K562 (cell line): ENCODE results near the gene PRTN3. TPM values are rescaled to one million over a fixed set of nuclear protein-coding genes. Genes with fewer than 3 reads are reported as not detected.
A peak's percentile ranks its signal among the peaks of the same experiment; 100 is the strongest.

Experiments used
- BACH1 ChIP-seq: fragments of 200-800 bp; sonication (Bioruptor generic); IDR thresholded peaks from 2 replicates; pipeline ENCODE4 v1.6.1; 2016; ENCODE audit warnings: missing genetic modification characterization, missing compliant biosample characterization
- FOXA1 ChIP-seq: fragments of 450-650 bp; IDR thresholded peaks from 2 replicates; pipeline ENCODE4 v1.6.1; 2016; ENCODE audit warnings: mild to moderate bottlenecking, borderline replicate concordance
- GATAD2A ChIP-seq: fragments of 450-650 bp; IDR thresholded peaks from 2 replicates; pipeline ENCODE4 v1.6.1; 2017
- KDM5B ChIP-seq: fragments of 200-600 bp; sonication (generic); IDR thresholded peaks from 2 replicates; pipeline ENCODE4 v1.6.1; 2012; ENCODE audit warnings: low read depth, mild to moderate bottlenecking, moderate library complexity, low read length, control low read depth, inconsistent platforms; ENCODE audit not compliant: insufficient replicate concordance
- MBD2 ChIP-seq: sonication (generic); IDR thresholded peaks from 2 replicates; pipeline ENCODE4 v1.6.1; 2016; ENCODE audit warnings: low read depth, borderline replicate concordance
- MCM2 ChIP-seq: fragments of 450-650 bp; IDR thresholded peaks from 2 replicates; pipeline ENCODE4 v1.6.1; 2017; ENCODE audit warnings: low read depth, mild to moderate bottlenecking
- MECOM ChIP-seq: fragments of 250-450 bp; sonication (Bioruptor Pico); IDR thresholded peaks from 2 replicates; pipeline ENCODE4 v1.8.0; 2022; ENCODE audit warnings: inconsistent platforms
- NFE2L1 ChIP-seq: fragments of 450-650 bp; IDR thresholded peaks from 2 replicates; pipeline ENCODE4 v1.6.1; 2016; ENCODE audit warnings: missing genetic modification characterization, low read depth, mild to moderate bottlenecking, missing compliant biosample characterization, moderate library complexity, borderline replicate concordance
- POLR2B ChIP-seq: fragments of 450-650 bp; IDR thresholded peaks from 2 replicates; pipeline ENCODE4 v1.6.1; 2018; ENCODE audit warnings: low read depth; ENCODE audit not compliant: partially characterized antibody
- POLR2G ChIP-seq: fragments of 200-400 bp; formaldehyde crosslinking; IDR thresholded peaks from 2 replicates; pipeline ENCODE4 v1.6.1; 2017; ENCODE audit warnings: low read depth, mild to moderate bottlenecking, antibody characterized with exemption, low read length, moderate library complexity
- RBM17 ChIP-seq: fragments of 200-400 bp; formaldehyde crosslinking; IDR thresholded peaks from 2 replicates; pipeline ENCODE4 v1.6.1; 2017; ENCODE audit warnings: low read depth, mild to moderate bottlenecking, low read length, borderline replicate concordance
- RBM22 ChIP-seq: fragments of 200-400 bp; formaldehyde crosslinking; IDR thresholded peaks from 2 replicates; pipeline ENCODE4 v1.6.1; 2018; ENCODE audit warnings: low read length, low read depth; ENCODE audit not compliant: poor library complexity, severe bottlenecking
- RUNX1 ChIP-seq: sonication (generic); IDR thresholded peaks from 2 replicates; pipeline ENCODE4 v1.6.1; 2016; ENCODE audit warnings: antibody characterized with exemption, low read depth
- SREBF1 ChIP-seq: fragments of 150-350 bp; IDR thresholded peaks from 2 replicates; pipeline ENCODE4 v1.6.1; 2014; ENCODE audit warnings: antibody characterized with exemption, low read depth, low read length, borderline replicate concordance
- TEAD1 ChIP-seq, 2 experiments: fragments of 450-650 bp in 1 of 2; sonication (generic) in 1 of 2; formaldehyde crosslinking; IDR thresholded peaks; 2 replicates each; pipeline versions ENCODE4 v1.4.0 to v1.8.0; 2020 to 2022; ENCODE audit warnings: mild to moderate bottlenecking in 2 of 2, missing genetic modification reagents in 1 of 2
- TEAD2 ChIP-seq: fragments of 450-650 bp; IDR thresholded peaks from 2 replicates; pipeline ENCODE4 v1.6.1; 2016; ENCODE audit warnings: missing genetic modification characterization, control low read depth, missing compliant biosample characterization
- ZNF395 ChIP-seq: fragments of 200-800 bp; sonication (Bioruptor generic); IDR thresholded peaks from 2 replicates; pipeline ENCODE4 v1.6.1; 2017; ENCODE audit warnings: missing genetic modification characterization, missing compliant biosample characterization
- ZNF511 ChIP-seq: sonication (generic); formaldehyde crosslinking; IDR thresholded peaks from 2 replicates; pipeline ENCODE4 v1.8.0; 2022; ENCODE audit warnings: mild to moderate bottlenecking, missing genetic modification reagents
- polyA plus RNA-seq, 8 experiments: library from polyadenylated mRNA; depleted of rRNA in 4 of 8; stranded (reverse) in 5 of 8; unstranded in 3 of 8; fragments of >200 nt; fragmentation: Nextera tagmentation in 2 of 8; fragmentation: Illumina TruSeq in 1 of 8; extraction: Ambion mirVana in 2 of 8; extraction: Trizol in 1 of 8; gene quantifications; 2 replicates each; pipeline versions ENCODE4 v1.2.1 to v1.2.3, GENCODE V29; 2011 to 2014; ENCODE audit warnings: inconsistent platforms in 1 of 8, missing spikeins in 1 of 8
- total RNA-seq, 7 experiments: library from RNA; depleted of rRNA in 6 of 7; stranded (reverse); fragments of >200 nt in 6 of 7; fragmentation: Illumina TruSeq in 2 of 7; extraction: Trizol in 2 of 7; gene quantifications; 2 replicates each; pipeline versions ENCODE4 v1.2.1 to v1.2.3, GENCODE V29; 2011 to 2021; ENCODE audit warnings: low replicate concordance in 1 of 7
- TF ChIP-seq, protein P1 (sequence below): fragments of 250-450 bp; sonication (Bioruptor Pico); IDR thresholded peaks from 2 replicates; pipeline ENCODE4 v1.6.1; 2021; ENCODE audit warnings: mild to moderate bottlenecking
- TF ChIP-seq, protein P2 (sequence below): fragments of 450-650 bp; IDR thresholded peaks from 2 replicates; pipeline ENCODE4 v1.7.1; 2018; ENCODE audit warnings: mild to moderate bottlenecking, low read depth; ENCODE audit not compliant: partially characterized antibody
- TF ChIP-seq, protein P3 (sequence below): fragments of 250-450 bp; sonication (Bioruptor Pico); IDR thresholded peaks from 2 replicates; pipeline ENCODE4 v1.8.0; 2021; ENCODE audit warnings: moderate library complexity, mild to moderate bottlenecking, inconsistent platforms

Gene PRTN3
- total and polyA plus RNA-seq, 9 of the 15 experiments (the other 6 are each of a cell fraction or from before 2014, with no cell fraction given): 0.14 to 0.86 (median 0.43) TPM; not detected in 3

DNA sequence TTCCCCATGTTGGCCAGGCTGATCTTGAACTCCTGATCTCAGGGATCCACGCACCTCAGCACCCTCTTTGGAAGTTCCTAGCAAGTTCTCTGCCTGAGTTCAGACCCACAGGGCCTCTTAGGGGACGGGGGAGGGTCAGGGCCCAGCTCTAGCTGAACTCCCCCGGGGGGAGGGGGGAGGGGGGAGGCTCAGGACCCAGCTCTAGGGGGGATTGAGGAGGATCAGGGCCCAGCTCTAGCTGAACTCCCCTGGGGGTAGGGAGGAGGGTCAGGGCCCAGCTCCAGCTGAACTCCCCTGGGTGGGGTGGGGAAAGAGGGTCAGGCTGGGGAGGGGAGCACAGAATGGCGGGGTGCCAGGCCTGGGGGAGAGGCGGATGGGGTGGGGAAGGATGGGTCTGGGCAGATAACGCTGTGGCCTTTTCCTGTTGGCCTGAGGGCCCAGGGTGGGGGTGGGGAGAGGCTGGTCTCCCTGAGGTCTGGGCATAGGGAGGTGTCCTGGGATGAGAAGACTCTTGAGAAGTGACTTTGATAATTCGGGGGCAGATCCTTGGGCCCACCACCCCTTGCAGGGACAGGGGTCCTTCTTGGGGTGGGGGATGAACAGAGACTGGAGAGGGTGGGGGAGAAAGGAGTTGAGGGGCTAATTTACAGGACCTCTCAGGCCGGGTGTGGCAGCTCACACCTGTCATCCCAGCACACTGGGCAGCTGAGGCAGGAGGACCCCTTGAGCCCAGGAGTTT is 49.1 kb upstream of the PRTN3 start (continued):
- 0 out of 2 replicates have a peak, but pooled peaks have one; percentile 7 for TF ChIP-seq POLR2G
- 0 out of 2 replicates have a peak, but pooled peaks have one; percentile 39 for TF ChIP-seq BACH1 (tag)
- TF ChIP-seq RBM22: no peak
- TF ChIP-seq TEAD1 (CRISPR knock-in tag; IDR thresholded peaks at IDR 0.05): no peak
- TF ChIP-seq KDM5B: no peak
- TF ChIP-seq, protein P1, sequence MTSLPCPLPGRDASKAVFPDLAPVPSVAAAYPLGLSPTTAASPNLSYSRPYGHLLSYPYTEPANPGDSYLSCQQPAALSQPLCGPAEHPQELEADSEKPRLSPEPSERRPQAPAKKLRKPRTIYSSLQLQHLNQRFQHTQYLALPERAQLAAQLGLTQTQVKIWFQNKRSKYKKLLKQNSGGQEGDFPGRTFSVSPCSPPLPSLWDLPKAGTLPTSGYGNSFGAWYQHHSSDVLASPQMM: no peak
- TF ChIP-seq, protein P2, sequence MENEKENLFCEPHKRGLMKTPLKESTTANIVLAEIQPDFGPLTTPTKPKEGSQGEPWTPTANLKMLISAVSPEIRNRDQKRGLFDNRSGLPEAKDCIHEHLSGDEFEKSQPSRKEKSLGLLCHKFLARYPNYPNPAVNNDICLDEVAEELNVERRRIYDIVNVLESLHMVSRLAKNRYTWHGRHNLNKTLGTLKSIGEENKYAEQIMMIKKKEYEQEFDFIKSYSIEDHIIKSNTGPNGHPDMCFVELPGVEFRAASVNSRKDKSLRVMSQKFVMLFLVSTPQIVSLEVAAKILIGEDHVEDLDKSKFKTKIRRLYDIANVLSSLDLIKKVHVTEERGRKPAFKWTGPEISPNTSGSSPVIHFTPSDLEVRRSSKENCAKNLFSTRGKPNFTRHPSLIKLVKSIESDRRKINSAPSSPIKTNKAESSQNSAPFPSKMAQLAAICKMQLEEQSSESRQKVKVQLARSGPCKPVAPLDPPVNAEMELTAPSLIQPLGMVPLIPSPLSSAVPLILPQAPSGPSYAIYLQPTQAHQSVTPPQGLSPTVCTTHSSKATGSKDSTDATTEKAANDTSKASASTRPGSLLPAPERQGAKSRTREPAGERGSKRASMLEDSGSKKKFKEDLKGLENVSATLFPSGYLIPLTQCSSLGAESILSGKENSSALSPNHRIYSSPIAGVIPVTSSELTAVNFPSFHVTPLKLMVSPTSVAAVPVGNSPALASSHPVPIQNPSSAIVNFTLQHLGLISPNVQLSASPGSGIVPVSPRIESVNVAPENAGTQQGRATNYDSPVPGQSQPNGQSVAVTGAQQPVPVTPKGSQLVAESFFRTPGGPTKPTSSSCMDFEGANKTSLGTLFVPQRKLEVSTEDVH: no peak
- no peak for TF ChIP-seq ZNF511 (CRISPR knock-in tag)
- TF ChIP-seq POLR2B: peak; percentile 44
- TF ChIP-seq MBD2: peak; percentile 70
- TF ChIP-seq TEAD2 (tag): no peak
- TF ChIP-seq MCM2: no peak
- TF ChIP-seq SREBF1: no peak
- no peak for TF ChIP-seq FOXA1
- TF ChIP-seq ZNF395 (CRISPR knock-in tag): peak; percentile 62; the same call in 1 of the 2 replicates
- TF ChIP-seq MECOM (CRISPR knock-in tag): peak; percentile 58; the same call in 1 of the 2 replicates
- no peak for TF ChIP-seq RBM17
- TF ChIP-seq NFE2L1: no peak
- TF ChIP-seq, protein P3, sequence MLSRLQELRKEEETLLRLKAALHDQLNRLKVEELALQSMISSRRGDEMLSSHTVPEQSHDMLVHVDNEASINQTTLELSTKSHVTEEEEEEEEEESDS (CRISPR knock-in tag): no peak
- no peak for TF ChIP-seq RUNX1
- TF ChIP-seq GATAD2A: 0 out of 2 replicates have a peak, but pooled peaks have one; percentile 74
